Limb (tissue), 2 donors: ENCODE data around the gene PPEF1.
"Not testable (repeated sequence)": the region's sequence is repeated elsewhere in the genome, so short reads cannot be mapped to it uniquely, and the experiment has no call there.

ENCODE experiments used
- DNase-seq, 2 donors: peaks; one replicate each; pipeline ENCODE4 v3.0.0-alpha.2; 2016; ENCODE audit errors: extremely low spot score in 2 of 2

The PPEF1 gene

GRCh38 chrX:18797141-18797540 is 89.7 kb downstream of the PPEF1 start:
- no peak for DNase-seq

- DNase-seq = no peak
Measured at GRCh38 chrX:18799911-18800310, 92.5 kb downstream of the PPEF1 start.

- DNase-seq = no peak
Measured at GRCh38 chrX:18809641-18810040, 102.2 kb downstream of the PPEF1 start.

GRCh38 chrX:18810416-18810815 is 103.0 kb downstream of the PPEF1 start:
- no peak for DNase-seq

GRCh38 chrX:18825375-18825774 is 117.9 kb downstream of the PPEF1 start:
- DNase-seq = no peak

- no peak for DNase-seq
Measured at GRCh38 chrX:18828832-18829404, 121.5 kb downstream of the PPEF1 start.

GRCh38 chrX:18833071-18833731 is 125.8 kb downstream of the PPEF1 start:
- DNase-seq = peak; percentile 7 to 23

- not testable (repeated sequence) for DNase-seq
Measured at GRCh38 chrX:18847901-18848300, 140.5 kb downstream of the PPEF1 start.

GRCh38 chrX:18855919-18856644 is 148.6 kb downstream of the PPEF1 start:
- DNase-seq = no peak

- DNase-seq = no peak
Measured at GRCh38 chrX:18856645-18856997, 149.2 kb downstream of the PPEF1 start.

- DNase-seq = no peak
Measured at GRCh38 chrX:18861511-18861910, 154.1 kb downstream of the PPEF1 start.

GRCh38 chrX:18864390-18864920 is 157.0 kb downstream of the PPEF1 start:
- no peak for DNase-seq

- no peak for DNase-seq
Measured at GRCh38 chrX:18871161-18871890, 163.9 kb downstream of the PPEF1 start.

- no peak for DNase-seq
Measured at GRCh38 chrX:18871970-18872369, 164.5 kb downstream of the PPEF1 start.

GRCh38 chrX:18872621-18873020 is 165.2 kb downstream of the PPEF1 start:
- DNase-seq = no peak

GRCh38 chrX:18873189-18873791 is 165.8 kb downstream of the PPEF1 start:
- DNase-seq = no peak

GRCh38 chrX:18873836-18874235 is 166.4 kb downstream of the PPEF1 start:
- no peak for DNase-seq

GRCh38 chrX:18874560-18875255 is 167.3 kb downstream of the PPEF1 start:
- DNase-seq = no peak

GRCh38 chrX:18875256-18875878 is 167.9 kb downstream of the PPEF1 start:
- no peak for DNase-seq

- no peak for DNase-seq
Measured at GRCh38 chrX:18877469-18877868, 170.0 kb downstream of the PPEF1 start.
